IPS-18a (cell line): ENCODE measurements around the gene RNF38.

Experiments used
- H3K27ac ChIP-seq: one replicate; pipeline ENCODE4 v1.5.1; 2013; ENCODE audit warnings: low read length
- H3K27me3 ChIP-seq: one replicate; pipeline ENCODE4 v1.6.1; 2013; ENCODE audit warnings: mild to moderate bottlenecking, low read length; ENCODE audit not compliant: control insufficient read depth, insufficient read depth
- H3K36me3 ChIP-seq: one replicate; pipeline ENCODE4 v1.6.1; 2013; ENCODE audit warnings: low read depth, low read length; ENCODE audit not compliant: control insufficient read depth
- H3K4me1 ChIP-seq: one replicate; pipeline ENCODE4 v1.6.1; 2013; ENCODE audit warnings: low read depth, low read length; ENCODE audit not compliant: control insufficient read depth
- H3K4me3 ChIP-seq: one replicate; pipeline ENCODE4 v1.5.1; 2013; ENCODE audit warnings: low read length
- H3K9ac ChIP-seq: one replicate; pipeline ENCODE4 v1.6.1; 2013; ENCODE audit warnings: mild to moderate bottlenecking, low read length, moderate library complexity
- H3K9me3 ChIP-seq: one replicate; pipeline ENCODE4 v1.6.1; 2013; ENCODE audit warnings: low read depth, low read length; ENCODE audit not compliant: control insufficient read depth

RNF38 gene

DNA sequence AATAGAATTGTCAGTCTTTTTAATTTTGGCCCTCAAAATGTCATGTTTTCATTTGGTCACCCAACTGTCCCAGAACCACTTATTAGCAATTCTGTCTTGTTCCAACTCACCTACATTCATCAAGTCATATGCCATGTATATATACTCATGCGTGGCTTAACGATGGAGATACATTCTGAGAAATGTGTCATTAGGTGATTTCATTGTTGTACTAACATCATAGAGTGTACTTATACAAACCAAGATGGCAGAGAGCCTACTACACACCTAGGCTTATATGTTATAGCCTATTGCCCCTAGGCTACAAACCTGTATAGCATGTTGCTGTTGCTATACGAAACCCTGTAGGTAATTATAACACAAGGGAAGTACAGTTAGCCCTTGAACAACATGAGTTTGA, 36.6 kb downstream of the RNF38 start:
- Histone ChIP-seq H3K4me1 (no peaks in the 10 kb centered on the region), H3K36me3 (peaks cover 48% of the 10 kb centered on the region), H3K27ac (no peak overlapping the region), H3K27me3 (no peaks in the 10 kb centered on the region), H3K4me3 (no peak overlapping the region), H3K9me3 (no peaks in the 10 kb centered on the region), H3K9ac (no peak overlapping the region)

DNA sequence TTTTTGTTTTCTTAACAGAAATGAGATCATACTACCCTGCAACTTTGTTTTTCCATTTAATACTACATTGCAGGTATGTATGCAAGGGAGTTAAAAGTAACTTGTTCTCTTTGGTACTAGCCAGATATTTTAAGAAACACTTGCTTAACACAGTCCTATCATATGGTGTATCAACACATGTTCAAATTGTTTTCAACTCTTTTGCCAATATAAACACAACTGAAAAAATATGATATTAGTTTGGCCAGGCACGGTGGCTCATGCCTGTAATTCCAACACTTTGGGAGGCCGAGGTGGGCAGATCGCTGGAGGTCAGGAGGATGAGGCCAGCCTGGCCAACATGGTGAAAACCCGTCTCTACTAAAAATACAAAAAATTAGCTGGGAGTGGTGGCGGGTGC, 41.6 kb downstream of the RNF38 start:
- peaks cover 51% of the 10 kb centered on the region for H3K36me3 ChIP-seq
- no peaks in the 10 kb centered on the region for H3K27me3 ChIP-seq
- no peaks in the 10 kb centered on the region for H3K9me3 ChIP-seq
- H3K27ac ChIP-seq: no peak overlapping the region
- H3K4me1 ChIP-seq: no peaks in the 10 kb centered on the region
- no peak overlapping the region for H3K4me3 ChIP-seq
- no peak overlapping the region for H3K9ac ChIP-seq

DNA sequence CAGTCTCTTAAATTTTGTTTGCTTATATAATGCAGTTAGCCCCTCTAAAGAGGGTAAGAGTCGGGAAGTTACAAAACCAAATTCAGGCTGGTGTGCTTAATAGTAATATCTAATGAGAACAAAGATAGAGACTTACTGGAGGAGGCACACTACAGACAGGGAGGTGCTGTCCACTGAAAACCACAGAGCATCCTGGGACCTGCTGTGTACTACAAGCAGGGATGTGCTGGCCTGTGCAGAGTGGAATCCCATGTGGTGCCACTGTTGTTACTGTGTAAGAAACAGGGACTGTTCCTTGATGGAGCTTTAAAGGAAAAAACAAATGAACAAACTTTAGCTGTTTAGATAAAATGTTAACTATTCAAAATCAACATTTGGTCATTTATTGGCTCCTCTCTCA, 42.4 kb downstream of the RNF38 start:
- Histone ChIP-seq H3K4me1 (no peaks in the 10 kb centered on the region), H3K27ac (no peak overlapping the region), H3K4me3 (no peak overlapping the region), H3K9ac (no peak overlapping the region), H3K36me3 (peaks cover 50% of the 10 kb centered on the region), H3K27me3 (no peaks in the 10 kb centered on the region), H3K9me3 (no peaks in the 10 kb centered on the region)

- H3K9ac ChIP-seq: no peak overlapping the region
- H3K27ac ChIP-seq: no peak overlapping the region
- no peaks in the 10 kb centered on the region for H3K27me3 ChIP-seq
- H3K36me3 ChIP-seq: peaks cover 64% of the 10 kb centered on the region
- H3K4me3 ChIP-seq: no peak overlapping the region
- H3K9me3 ChIP-seq: no peaks in the 10 kb centered on the region
- no peaks in the 10 kb centered on the region for H3K4me1 ChIP-seq
These were observed 53.5 kb downstream of the RNF38 start for GRCh38 chr9:36346569-36346968.

DNA sequence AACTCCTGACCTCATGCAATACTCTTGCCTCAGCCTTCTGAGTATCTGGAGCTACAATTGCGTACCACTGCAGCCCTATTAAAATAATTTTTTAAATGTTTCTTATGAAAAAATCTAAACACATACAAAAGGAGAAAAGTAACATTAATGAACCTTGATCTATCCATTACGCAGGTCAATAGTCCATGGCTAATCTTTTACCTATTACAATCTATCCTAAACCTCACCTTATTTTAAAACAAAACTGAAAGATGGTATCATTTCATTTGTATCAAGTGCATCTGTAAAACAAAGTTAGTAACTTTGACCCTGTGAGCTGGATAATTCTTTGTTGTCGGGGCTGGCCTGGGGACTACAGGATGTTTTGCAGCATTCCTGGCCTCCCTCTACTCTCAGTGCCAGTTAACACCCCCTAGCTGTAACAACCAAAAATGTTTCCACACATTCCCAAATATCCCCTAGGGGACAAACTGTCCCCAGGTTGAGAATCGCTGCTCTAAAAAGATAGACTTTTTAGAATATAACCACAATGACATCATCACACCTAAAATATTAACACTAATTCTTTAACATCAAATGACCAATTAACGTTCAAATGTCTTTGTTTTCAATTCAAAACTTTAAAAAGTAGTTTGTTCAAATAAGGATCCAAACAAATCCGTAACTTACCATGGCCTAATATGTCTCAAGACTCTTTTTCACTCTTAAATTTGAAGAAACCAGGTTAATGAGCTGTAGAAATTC, 54.8 kb downstream of the RNF38 start:
- Histone ChIP-seq H3K36me3 (peaks cover 60% of the 10 kb centered on the region), H3K9me3 (no peaks in the 10 kb centered on the region), H3K27me3 (no peaks in the 10 kb centered on the region), H3K9ac (no peak overlapping the region), H3K4me3 (no peak overlapping the region), H3K4me1 (no peaks in the 10 kb centered on the region), H3K27ac (no peak overlapping the region)

DNA sequence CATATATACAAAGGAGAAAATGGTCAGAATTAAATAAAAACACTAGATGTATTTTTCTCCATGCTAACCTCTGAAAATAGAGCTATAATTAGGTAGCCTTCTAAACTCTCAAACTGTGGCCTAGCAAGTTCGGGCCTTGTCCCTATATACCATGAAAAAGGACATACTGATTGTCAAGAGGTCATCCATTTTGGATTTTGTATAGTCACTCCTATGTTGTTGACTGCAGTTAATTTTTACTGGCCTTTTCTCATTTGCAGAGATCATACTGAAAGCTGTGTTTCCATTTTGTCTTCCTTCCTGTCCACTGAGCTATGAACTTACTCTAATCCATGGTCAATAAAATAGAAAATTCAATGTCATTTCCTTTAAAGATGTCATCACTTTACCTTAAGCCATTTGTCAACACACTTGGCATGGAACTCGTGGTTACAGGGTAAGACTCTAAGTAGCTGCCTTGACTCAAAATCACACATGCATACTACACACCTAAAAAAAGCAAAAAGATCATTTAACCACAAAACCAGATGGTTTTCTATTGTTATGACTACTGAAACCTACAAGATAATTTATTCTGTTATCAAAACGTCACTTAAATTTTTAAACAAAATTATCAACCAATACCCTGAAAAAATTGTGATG, 58.0 kb downstream of the RNF38 start:
- Histone ChIP-seq H3K9me3 (no peaks in the 10 kb centered on the region), H3K4me1 (no peaks in the 10 kb centered on the region), H3K4me3 (no peak overlapping the region), H3K36me3 (peaks cover 66% of the 10 kb centered on the region), H3K9ac (no peak overlapping the region), H3K27ac (no peak overlapping the region), H3K27me3 (no peaks in the 10 kb centered on the region)

DNA sequence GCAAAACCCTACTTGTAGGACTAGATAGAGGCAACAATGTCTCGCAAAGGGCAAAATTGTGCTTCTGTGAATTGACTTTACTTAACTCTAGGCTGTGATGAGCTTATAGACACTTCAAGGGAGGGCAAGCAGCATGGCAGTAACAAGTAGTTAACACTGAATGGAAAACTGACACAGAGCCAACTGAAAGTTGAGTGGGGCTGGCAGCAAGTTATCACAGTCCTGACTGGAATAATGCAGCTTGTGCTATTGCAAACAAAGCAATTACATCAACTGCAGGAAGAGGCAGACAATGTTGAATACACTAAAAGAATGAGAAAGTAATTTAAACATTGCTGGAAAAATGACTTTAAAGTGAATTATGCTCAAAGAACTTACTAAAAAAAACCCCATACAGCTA, 62.2 kb downstream of the RNF38 start:
- Histone ChIP-seq H3K9ac (no peak overlapping the region), H3K9me3 (no peaks in the 10 kb centered on the region), H3K36me3 (peaks cover 57% of the 10 kb centered on the region), H3K27ac (no peak overlapping the region), H3K27me3 (no peaks in the 10 kb centered on the region), H3K4me3 (no peak overlapping the region), H3K4me1 (no peaks in the 10 kb centered on the region)

GRCh38 chr9:36337002-36337401, 63.1 kb downstream of the RNF38 start:
- H3K9me3 ChIP-seq: no peaks in the 10 kb centered on the region
- no peaks in the 10 kb centered on the region for H3K27me3 ChIP-seq
- H3K27ac ChIP-seq: no peak overlapping the region
- H3K4me1 ChIP-seq: no peaks in the 10 kb centered on the region
- peaks cover 48% of the 10 kb centered on the region for H3K36me3 ChIP-seq
- no peak overlapping the region for H3K9ac ChIP-seq
- H3K4me3 ChIP-seq: no peak overlapping the region

DNA sequence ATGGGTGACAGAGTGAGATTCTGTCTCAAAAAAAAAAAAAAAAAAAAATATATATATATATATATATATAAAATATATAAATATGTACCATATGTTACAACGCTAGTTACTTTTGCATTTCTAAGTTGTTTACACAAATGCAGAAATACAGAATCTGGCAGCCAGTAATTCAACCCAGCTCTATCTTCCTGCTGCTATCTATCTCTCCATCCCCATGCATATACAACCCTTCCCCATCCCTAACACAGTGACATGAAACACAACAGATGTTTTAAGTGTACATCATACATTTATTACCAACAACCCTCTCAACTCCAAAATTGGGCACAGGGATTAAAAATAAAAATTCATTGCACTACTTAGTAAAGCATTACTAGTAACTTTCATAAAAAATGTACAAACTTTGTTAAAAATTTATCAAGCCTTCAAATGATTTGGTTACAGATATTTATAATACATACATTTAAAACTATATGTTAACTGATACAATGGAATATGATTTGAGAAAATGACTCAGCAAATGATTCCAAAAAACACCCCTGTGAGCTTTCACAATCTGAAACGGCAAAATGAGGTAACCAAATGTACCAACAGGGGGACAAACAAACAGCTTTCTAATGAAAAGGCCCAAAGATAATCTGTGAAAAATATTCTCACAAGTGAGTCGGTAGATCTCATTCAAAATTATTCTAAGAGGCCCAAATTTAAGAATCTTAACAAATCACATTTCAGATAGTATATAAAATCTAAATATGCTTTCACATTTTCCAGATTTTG, 63.8 kb downstream of the RNF38 start:
- Histone ChIP-seq H3K9ac (no peak overlapping the region), H3K27me3 (no peaks in the 10 kb centered on the region), H3K4me3 (no peak overlapping the region), H3K9me3 (no peaks in the 10 kb centered on the region), H3K36me3 (peaks cover 45% of the 10 kb centered on the region), H3K27ac (no peak overlapping the region), H3K4me1 (no peaks in the 10 kb centered on the region)

GRCh38 chr9:36332006-36332405, 68.1 kb downstream of the RNF38 start:
- Histone ChIP-seq H3K27ac (no peak overlapping the region), H3K9me3 (no peaks in the 10 kb centered on the region), H3K4me3 (no peak overlapping the region)

GRCh38 chr9:36328798-36329411, 71.2 kb downstream of the RNF38 start:
- no peaks in the 10 kb centered on the region for H3K36me3 ChIP-seq
- no peaks in the 10 kb centered on the region for H3K4me1 ChIP-seq
- no peaks in the 10 kb centered on the region for H3K27me3 ChIP-seq
- H3K9me3 ChIP-seq: no peaks in the 10 kb centered on the region
- H3K27ac ChIP-seq: no peak overlapping the region
- no peak overlapping the region for H3K9ac ChIP-seq
- H3K4me3 ChIP-seq: no peak overlapping the region

More at GRCh38 chr9:36332006-36332405, 68.1 kb downstream of the RNF38 start:
- Histone ChIP-seq H3K9ac (no peak overlapping the region), H3K4me1 (no peaks in the 10 kb centered on the region), H3K36me3 (peaks cover 8% of the 10 kb centered on the region), H3K27me3 (no peaks in the 10 kb centered on the region)
